Thyroid gland (tissue), 4 donors: ENCODE measurements around the gene AMFR. TPM values are rescaled to one million over a fixed set of nuclear protein-coding genes. Genes with fewer than 3 reads are reported as not detected.

Experiments
- DNase-seq, 2 donors: peaks; one replicate each; pipeline ENCODE4 v3.0.0-alpha.2; 2019
- H3K27ac ChIP-seq, 3 donors: fragments of 200-600 bp; sonication (generic); 1 replicate in 2 of 3; 2 replicates in 1 of 3; pipeline ENCODE4 v1.5.1; 2016 to 2019; ENCODE audit warnings: mild to moderate bottlenecking in 1 of 3, moderate library complexity in 1 of 3
- H3K27me3 ChIP-seq: fragments of 200-600 bp; sonication (generic); one replicate; pipeline ENCODE4 v1.5.1; 2019
- H3K36me3 ChIP-seq, 2 donors: fragments of 200-600 bp; sonication (generic); one replicate each; pipeline ENCODE4 v1.5.1; 2016 to 2019
- H3K4me1 ChIP-seq, 2 donors: fragments of 200-600 bp; sonication (generic); one replicate each; pipeline ENCODE4 v1.5.1; 2017 to 2019
- H3K4me3 ChIP-seq, 3 donors: fragments of 200-600 bp; sonication (generic); replicated peaks in 1 of 3; 1 replicate in 2 of 3; 2 replicates in 1 of 3; pipeline ENCODE4 v1.5.1; 2016; ENCODE audit warnings: mild to moderate bottlenecking in 1 of 3
- H3K9me3 ChIP-seq: fragments of 200-600 bp; sonication (generic); one replicate; pipeline ENCODE4 v1.5.1; 2017
- CTCF ChIP-seq, 6 experiments: fragments of 200-600 bp in 3 of 6; fragments of 450-650 bp in 3 of 6; sonication (generic) in 3 of 6; IDR thresholded peaks; one replicate each; pipeline ENCODE4 v1.5.1; 2016 to 2019; ENCODE audit warnings: antibody characterized with exemption in 6 of 6, mild to moderate bottlenecking in 2 of 6, inconsistent platforms in 1 of 6, moderate library complexity in 1 of 6
- POLR2A ChIP-seq, 2 donors: fragments of 450-650 bp; IDR thresholded peaks; one replicate each; pipeline ENCODE4 v1.6.1; 2017; ENCODE audit warnings: antibody characterized with exemption in 2 of 2, mild to moderate bottlenecking in 2 of 2, moderate library complexity in 1 of 2
- WGBS, 2 donors: methylation state at CpG; one replicate each; pipeline ENCODE4 v1.1.5; 2017; 5-methylcytosine and 5-hydroxymethylcytosine counted together
- intact Hi-C: fragments of 100-400 bp; cut with DNase I; formaldehyde crosslinking; loops from one replicate; pipeline ENCODE4 v1.15.1; 2023
- total RNA-seq, 4 donors: library from RNA; depleted of rRNA; stranded (reverse); fragments of >200 nt; gene quantifications; one replicate each; pipeline ENCODE4 v1.2.3, GENCODE V29; 2016

AMFR gene
- total RNA-seq, 4 donors from 2014 or later = 130 to 167 (median 146) TPM

GRCh38 chr16:56466344-56466743 lies 41.0 kb upstream of the AMFR start:
- TF ChIP-seq POLR2A (IDR thresholded peaks at IDR 0.05) (no peak), CTCF (IDR thresholded peaks at IDR 0.05) (no peak)
- no peak overlapping the region for H3K4me3 ChIP-seq
- H3K36me3 ChIP-seq = peaks cover 41 to 49% of the 10 kb centered on the region in 2 donors
- intact Hi-C loops = no loop called here
- H3K27ac ChIP-seq = no peak overlapping the region
- no peaks in the 10 kb centered on the region for H3K4me1 ChIP-seq
- no peaks in the 10 kb centered on the region for H3K9me3 ChIP-seq
- no peaks in the 10 kb centered on the region for H3K27me3 ChIP-seq
- 98% methylated on average over 2 of the region's 2 CpGs for WGBS, 2 donors
- no peak for DNase-seq

DNA sequence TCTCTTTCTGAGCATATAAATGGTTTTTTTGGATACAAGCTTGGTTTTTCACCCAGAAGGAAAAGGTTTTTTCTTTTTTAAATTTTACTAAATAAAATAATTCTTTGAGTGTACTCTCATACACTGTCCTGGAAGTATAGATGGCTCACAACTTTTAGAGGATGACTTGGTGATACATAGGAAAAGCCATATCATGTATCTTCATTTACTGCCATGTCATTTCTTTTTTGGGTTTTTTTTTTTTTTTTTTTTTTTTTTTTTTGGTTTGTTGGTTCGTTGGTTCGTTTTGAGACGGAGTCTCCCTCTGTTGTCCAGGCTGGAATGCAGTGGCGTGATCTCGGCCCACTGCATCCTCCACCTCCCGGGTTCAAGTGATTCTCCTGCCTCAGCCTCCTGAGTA lies 37.8 kb upstream of the AMFR start:
- Histone ChIP-seq H3K27ac (no peak overlapping the region), H3K4me1 (no peaks in the 10 kb centered on the region), H3K27me3 (no peaks in the 10 kb centered on the region), H3K4me3 (no peak overlapping the region), H3K9me3 (no peaks in the 10 kb centered on the region), H3K36me3 (peaks cover 23 to 28% of the 10 kb centered on the region in 2 donors)
- intact Hi-C loops = no loop called here
- WGBS, 2 donors = 93 to 94% methylated on average over 6 of the region's 6 CpGs
- TF ChIP-seq CTCF (IDR thresholded peaks at IDR 0.05) (no peak), POLR2A (IDR thresholded peaks at IDR 0.05) (no peak)
- DNase-seq = no peak

GRCh38 chr16:56462064-56462796 lies 36.9 kb upstream of the AMFR start:
- no peaks in the 10 kb centered on the region for H3K9me3 ChIP-seq
- no peak overlapping the region for H3K4me3 ChIP-seq
- 88 to 89% methylated on average over 3 of the region's 3 CpGs for WGBS, 2 donors
- intact Hi-C loops = no loop called here
- H3K27me3 ChIP-seq = no peaks in the 10 kb centered on the region
- TF ChIP-seq POLR2A (IDR thresholded peaks at IDR 0.05) (no peak), CTCF (IDR thresholded peaks at IDR 0.05) (no peak)
- DNase-seq = no peak
- H3K36me3 ChIP-seq = peaks cover 20 to 21% of the 10 kb centered on the region in 2 donors
- no peak overlapping the region for H3K27ac ChIP-seq
- no peaks in the 10 kb centered on the region for H3K4me1 ChIP-seq

DNA sequence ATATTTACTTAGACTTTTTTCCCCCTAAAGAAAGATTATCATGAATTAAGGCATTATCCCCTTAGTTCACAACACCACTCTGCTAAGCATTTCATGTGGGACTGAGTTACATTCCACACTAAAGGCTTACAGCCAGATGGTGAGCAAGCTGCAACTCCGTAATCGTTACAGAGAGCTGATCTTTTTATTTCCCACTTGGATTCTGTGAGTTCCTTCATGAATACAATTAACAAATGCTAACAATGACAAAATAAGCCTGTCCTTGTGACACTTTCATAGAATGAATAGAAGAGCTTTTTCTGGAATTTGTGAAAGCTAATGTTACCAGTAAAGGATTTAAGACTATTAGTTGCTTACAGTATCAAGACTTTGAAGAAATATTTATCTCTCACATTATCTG lies 34.8 kb upstream of the AMFR start:
- WGBS, 2 donors = 91 to 92% methylated on average over 2 of the region's 2 CpGs
- peaks cover 12 to 15% of the 10 kb centered on the region in 2 donors for H3K36me3 ChIP-seq
- no peak overlapping the region for H3K27ac ChIP-seq
- no peaks in the 10 kb centered on the region for H3K27me3 ChIP-seq
- DNase-seq = no peak
- H3K9me3 ChIP-seq = no peaks in the 10 kb centered on the region
- no peaks in the 10 kb centered on the region for H3K4me1 ChIP-seq
- H3K4me3 ChIP-seq = no peak overlapping the region
- TF ChIP-seq CTCF (IDR thresholded peaks at IDR 0.05) (no peak), POLR2A (IDR thresholded peaks at IDR 0.05) (no peak)
- intact Hi-C loops = no loop called here

GRCh38 chr16:56457927-56458470 lies 32.7 kb upstream of the AMFR start:
- Histone ChIP-seq H3K4me1 (peaks cover 0 to 2% of the 10 kb centered on the region in 2 donors), H3K4me3 (no peak overlapping the region), H3K36me3 (peaks cover 12 to 15% of the 10 kb centered on the region in 2 donors), H3K9me3 (no peaks in the 10 kb centered on the region), H3K27ac (no peak overlapping the region), H3K27me3 (no peaks in the 10 kb centered on the region)
- TF ChIP-seq POLR2A (IDR thresholded peaks at IDR 0.05) (no peak), CTCF (IDR thresholded peaks at IDR 0.05) (no peak)
- intact Hi-C loops = no loop called here
- no peak for DNase-seq
- WGBS, 2 donors = 93 to 94% methylated on average over 6 of the region's 6 CpGs
